ENCODE data around the gene TTC7B.
A peak's percentile ranks its signal among the peaks of the same experiment; 100 is the strongest.

TTC7B gene

DNA sequence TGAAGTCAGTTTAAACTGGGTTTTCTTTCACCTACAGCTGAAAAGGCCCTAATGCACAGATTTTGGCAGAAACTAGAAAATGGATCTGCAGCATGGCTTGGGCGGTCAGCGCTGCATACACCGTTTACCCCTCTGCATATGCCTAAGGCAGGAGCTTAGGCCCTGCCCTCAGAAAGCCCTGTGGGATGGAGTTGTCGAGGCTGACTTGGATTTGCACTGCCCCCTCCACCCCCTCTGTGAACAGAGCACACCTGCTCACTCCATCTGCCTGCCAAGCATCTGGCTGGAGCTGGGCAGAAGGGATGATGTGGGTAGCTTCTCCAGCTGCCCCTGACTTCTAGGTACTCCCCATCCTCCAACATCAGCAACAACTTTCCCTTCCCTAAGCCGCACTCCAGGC is 41.9 kb downstream of the TTC7B start:
- no peak for DNase-seq (ENCODE audit: low spot score)

- no peak for DNase-seq (ENCODE audit: low spot score)
These were observed 42.5 kb downstream of the TTC7B start for GRCh38 chr14:90773705-90774104.

DNA sequence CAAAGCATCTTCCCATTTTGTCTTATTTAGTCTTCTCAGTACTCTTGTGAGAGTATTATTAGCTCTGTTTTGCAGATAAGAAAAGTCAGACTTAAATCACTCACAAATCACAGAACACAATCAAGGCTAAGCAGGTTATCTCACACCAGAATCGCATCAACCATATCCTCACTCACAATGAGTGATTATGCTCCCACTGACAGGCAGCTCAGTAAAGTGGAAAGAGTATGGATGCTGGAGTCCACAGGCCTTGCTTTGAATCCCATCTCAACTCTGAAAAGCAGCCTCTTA is 43.1 kb downstream of the TTC7B start:
- no peak for DNase-seq (ENCODE audit: low spot score)

DNA sequence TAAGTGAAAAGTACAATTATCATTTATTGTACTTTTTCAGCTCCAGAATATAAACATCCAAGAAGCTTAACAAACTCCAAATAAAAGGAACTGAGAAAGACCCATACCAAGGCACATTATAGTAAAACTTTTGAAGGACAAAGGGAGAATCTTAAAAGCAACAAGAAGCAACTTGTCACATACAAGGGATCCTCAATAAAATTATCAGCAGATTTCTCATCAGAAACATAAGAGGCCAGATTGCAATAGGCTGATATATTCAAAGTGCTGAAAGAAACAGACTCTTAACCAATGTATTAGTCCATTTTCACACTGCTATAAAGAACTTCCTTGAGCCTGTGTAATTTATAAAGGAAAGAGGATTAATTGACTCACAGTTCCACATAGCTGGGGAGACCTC is 48.3 kb downstream of the TTC7B start:
- DNase-seq (ENCODE audit: low spot score) = no peak

DNA sequence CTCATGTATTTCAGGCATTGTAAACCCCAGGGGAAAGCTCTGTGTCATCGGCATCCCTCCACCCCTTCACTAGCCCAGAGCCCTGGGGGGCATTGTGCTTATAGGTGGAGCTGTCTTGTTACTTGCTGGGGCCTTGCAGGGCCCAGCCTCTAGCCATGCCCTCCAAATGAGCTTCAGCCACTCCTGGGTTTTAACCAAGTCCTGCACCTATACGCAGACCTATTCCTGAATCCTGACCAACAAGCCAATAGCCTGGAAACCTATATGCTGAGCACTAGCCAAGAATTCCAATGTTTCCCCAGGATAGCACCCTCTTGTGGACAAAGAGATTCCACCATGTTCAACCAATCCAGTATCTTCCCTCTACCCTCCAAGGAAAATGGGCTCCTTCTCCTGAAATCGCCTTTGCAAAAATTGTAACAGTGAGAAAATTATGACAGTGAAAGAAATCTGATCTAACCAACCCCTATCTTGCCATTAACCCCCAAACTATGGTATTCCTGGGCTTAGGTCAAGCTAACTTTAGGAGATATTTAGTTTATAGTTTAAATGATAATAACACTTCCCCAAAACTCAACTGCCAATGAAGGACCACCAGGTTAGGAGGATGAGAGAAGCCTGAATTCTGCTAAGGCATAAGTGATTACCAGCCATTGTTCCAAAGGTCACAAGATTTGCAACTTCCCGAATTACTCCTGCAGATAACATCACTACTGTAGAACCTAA is 55.5 kb downstream of the TTC7B start:
- DNase-seq (ENCODE audit: low spot score) = peak; percentile 57

GRCh38 chr14:90760078-90760444 is 56.2 kb downstream of the TTC7B start:
- DNase-seq (ENCODE audit: low spot score) = no peak

DNA sequence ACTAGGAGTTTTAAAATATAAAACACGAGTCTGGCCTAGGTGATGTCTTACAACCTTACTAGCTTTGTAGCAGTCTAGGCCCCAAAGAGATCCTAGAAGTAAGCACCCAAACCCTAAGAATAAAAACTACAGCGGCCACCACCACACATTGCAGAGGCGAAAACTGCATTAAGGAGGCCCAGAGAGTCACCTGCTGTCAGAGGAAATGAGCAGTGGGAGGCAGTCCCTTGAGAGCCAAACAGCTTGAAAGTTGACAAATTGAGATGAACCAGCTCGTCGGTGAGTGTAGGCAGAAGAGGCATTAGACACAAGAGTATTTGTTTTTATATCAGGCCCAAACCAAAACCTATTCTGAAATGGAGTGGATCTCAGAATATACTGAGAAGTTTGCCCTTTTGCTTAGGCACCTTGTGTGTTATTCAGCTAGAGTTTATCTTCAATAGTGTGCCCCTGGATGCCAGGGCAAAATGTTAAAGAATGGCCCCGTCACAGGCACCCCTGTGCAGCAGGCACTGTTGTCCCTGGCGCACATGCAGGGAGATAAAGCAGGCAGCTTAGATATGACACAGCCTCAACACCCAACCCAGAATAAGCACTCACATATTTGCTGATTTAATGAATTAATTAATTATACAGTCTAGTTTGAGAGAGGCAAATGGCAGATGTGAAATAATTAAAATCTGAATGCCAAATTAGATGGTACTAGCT is 56.7 kb downstream of the TTC7B start:
- DNase-seq (ENCODE audit: low spot score) = no peak

DNA sequence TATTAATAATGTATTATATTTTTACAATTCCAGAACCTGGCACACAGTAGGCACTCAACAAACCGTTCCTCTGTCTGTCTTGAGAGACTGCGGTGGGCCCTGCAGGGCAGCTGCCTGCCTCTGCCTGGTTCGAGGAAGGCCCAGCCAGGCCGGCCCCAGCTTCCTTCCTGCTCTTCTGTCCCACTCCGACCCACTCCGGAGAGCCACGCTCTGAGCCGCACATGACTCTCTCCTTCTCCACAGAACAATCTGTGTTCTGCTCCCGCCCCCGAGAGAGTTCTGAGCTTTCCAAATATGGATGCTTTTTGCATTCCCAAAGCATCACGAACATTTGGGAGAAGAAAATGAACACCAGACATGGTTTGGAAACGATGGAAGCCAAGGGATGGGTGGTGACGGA is 57.3 kb downstream of the TTC7B start:
- DNase-seq (ENCODE audit: low spot score) = no peak

DNA sequence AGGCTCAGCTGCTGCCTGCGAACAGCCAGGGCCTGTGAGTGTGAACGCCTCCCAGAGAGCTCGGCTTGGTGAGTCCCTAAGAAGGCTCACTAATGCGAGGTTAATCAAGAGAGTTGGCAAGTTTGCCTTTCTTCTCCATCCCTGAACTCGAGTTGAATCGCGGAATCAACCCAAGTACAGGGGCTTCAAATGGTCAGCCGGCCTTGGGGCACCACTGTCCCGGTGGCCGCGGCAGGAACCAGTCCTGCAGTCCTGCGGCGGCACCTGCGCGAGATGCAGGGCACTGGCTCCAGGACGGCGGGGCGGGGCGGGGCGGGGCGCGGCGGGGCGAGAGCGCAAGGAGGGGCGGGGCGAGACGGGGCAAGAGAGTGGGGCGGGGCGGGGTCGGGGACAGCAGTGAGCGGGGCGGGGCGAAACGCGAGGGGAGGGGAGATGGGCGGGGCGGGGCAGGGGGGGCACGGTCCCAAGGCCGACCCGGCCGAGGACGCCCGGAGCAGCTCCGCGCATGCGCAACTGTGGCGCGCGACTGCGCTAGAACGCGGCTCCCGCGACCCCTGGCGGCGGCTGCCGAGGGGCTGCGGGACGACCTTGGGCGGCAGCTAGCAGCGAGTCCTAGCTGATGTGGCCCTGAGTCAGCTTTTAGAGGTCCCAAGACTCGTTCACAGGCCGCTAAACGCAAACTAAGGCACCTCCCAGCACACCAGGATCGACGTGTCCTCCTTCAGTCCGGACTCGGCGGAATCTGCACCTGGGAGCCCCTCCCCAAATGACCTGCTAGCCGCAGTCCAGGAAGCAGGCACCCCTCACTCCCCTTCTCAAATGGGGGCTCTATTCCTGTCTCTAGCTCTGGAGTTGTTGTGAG is 58.0 kb downstream of the TTC7B start:
- peak; percentile 94 for DNase-seq (ENCODE audit: low spot score)

DNA sequence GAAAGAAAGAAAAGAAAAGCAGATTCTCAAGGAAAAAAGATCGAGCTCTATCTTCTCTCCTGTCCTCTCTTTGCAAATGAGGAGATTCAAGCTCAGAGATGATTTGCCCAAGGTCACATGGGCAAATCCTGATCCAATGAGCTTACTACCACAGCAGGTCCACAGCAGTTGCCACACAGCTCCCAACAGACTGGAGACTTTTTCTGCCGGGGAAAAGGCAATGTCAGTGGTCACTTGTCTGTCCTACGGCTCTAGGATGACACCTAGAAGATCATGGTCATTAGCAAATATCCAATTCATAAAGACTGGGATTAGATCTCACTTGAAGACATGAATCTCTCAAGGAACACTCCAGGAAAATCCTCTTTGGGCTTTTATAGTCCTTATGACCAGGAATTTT is 58.8 kb downstream of the TTC7B start:
- DNase-seq (ENCODE audit: low spot score) = no peak

- no peak for DNase-seq (ENCODE audit: low spot score)
These were observed 59.4 kb downstream of the TTC7B start for GRCh38 chr14:90756755-90757345.

- no peak for DNase-seq (ENCODE audit: low spot score)
These were observed 60.4 kb downstream of the TTC7B start for GRCh38 chr14:90755661-90756304.

GRCh38 chr14:90753456-90754005 is 62.7 kb downstream of the TTC7B start:
- DNase-seq (ENCODE audit: low spot score) = no peak

DNA sequence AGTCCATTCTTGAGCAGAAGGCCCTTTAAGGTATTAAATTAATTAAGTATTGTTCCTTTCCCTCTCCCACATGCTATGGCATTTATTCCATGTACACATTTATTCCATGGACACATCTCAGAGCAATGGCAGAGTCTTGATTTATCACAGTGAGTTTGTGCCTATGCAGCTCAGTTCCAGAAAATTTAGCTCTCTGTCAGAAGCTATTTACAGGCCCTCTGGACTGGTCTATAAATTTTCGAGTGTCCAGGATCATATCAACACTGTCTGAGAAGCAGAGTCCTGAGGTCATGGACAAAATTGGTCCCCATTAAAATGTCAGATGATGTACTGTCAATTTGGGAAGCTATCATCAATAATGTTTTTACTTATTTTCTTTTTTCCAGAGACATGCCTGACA is 65.5 kb downstream of the TTC7B start:
- no peak for DNase-seq (ENCODE audit: low spot score)

DNA sequence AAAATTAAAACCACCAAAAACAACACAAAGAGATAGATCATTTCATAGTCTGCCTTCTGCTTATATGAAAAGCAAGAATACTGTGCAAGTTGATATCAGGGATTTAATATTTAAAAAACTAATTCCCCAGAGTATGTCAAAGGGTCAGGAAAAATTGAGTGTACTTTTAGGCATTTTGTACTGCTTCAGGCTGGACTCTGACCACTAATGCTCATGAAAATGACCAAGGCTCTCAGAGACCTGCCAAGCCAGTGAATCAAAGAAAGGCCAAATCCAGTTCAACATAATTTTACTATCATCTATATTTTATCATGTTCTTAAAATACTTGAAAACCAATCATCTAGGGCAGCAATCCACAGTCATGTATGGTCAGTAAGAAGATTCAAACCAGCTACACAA is 66.0 kb downstream of the TTC7B start:
- no peak for DNase-seq (ENCODE audit: low spot score)

DNA sequence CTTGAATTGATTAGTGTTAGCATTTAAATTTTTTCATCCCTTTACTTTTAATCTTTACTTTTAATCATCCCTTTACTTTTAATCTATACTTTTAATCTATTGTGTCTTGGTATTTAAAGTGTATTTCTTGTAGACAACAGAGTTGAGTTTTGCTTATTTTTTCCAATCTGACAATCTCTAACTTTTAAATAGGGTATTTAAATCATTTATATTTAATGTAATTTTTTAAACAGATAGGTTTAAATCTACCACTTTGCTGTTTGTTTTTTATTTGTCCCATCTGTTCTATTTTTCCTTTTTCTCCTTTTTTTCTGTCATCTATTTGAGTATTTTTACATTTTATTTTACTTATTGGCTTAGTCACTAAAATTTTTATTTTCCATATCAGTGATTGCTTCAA is 68.3 kb downstream of the TTC7B start:
- no peak for DNase-seq (ENCODE audit: low spot score)

GRCh38 chr14:90743826-90744225 is 72.4 kb downstream of the TTC7B start:
- DNase-seq (ENCODE audit: low spot score) = no peak

DNA sequence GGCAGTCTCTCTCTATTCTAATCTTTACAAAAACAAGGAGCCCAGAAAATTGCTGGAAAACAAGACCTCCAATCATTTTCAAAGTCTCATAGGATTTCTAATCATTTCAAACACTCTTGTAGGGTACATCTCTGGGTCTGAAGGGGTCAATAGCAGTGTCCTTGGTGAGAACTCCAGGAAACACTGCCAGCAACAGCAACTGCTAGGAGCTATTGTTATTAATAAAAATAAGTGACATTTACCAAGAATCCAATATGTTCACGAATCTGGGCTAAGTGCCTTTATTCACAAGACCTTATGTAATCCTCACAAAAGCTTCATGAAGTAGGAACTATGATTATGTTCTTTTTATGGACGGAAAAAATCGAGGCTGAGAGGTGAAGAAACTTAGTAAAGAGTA is 72.8 kb downstream of the TTC7B start:
- DNase-seq (ENCODE audit: low spot score) = no peak

DNA sequence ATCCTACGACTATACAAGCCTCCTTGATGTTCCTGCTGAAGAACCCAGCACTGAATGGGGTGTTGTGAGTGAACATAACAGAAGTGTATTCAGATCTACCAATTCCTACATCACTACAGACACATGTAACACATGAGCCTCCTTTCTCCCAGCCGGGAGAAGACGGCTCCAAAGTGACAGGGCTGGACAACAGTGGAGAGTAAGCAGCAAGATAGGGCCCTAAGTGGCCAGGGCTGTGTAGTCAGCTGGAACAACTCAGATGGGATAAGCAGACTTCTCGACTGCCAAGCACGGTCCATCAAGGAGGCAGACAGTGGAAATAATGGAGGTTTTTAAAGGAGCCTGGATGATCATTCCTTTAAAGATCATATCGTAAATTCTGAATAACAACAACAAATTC is 73.5 kb downstream of the TTC7B start:
- DNase-seq (ENCODE audit: low spot score) = no peak

DNA sequence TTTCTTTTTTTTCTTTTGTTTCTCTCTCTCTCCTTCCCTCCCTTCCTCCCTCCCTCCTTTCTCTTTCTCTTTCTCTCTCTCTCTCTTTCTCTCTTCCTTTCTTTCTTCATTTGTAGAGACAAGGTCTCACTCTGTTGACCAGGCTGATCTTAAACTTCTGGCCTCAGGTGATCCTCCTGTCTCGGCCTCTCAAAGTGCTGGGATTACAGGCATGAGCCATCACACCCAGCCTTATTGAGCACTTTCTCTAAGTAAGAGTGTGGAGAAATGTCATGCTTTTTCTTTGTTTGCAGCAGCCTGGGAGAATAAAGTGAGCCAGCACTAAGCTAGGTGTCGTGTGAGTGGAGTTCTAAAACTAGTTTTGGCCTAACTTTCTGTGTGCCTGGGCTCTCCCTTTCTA is 74.0 kb downstream of the TTC7B start:
- no peak for DNase-seq (ENCODE audit: low spot score)

- DNase-seq (ENCODE audit: low spot score) = no peak
These were observed 74.6 kb downstream of the TTC7B start for GRCh38 chr14:90741682-90741946.

DNA sequence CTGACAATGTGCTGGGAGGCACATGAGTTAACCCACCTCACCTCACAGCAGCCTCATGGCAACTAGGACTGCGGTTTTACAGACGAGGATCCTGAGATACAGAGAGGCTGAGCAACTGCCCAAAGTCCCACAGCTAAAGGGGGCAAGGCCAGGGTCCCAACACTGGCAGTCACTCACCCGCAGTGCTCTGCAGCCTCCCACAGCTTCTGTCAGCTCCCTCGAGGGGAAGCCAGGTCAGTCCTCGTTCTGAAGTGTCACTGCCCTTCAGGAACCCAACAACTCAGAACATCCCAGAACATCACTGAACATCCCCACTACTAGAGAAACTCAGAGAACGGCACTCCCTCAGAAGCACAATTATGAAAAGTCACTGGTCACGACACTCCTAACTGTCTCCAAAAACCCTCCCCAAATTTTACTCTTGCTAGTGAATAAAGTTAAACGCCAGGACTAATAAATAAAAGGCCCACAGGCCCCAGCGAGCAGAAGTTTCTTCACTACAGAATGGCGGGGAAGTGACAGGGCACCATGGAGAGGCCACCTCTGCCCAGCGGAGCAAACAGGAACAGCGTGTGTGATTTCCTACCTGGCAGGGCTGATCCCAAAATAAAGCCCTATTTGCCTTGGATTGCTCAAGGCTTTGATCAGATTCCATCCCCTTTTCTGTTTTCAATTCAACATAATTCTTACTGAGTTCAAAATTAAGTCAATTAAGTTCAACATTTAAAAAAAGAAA is 75.1 kb downstream of the TTC7B start:
- no peak for DNase-seq (ENCODE audit: low spot score)
